Inflammatory macrophage treated with lipopolysaccharide for 1 hour (primary cell): ENCODE results near the gene MACROD2.

Source experiments
- DNase-seq, 2 donors: peaks; one replicate each; pipeline ENCODE4 v3.0.0-alpha.2; 2020 to 2022

The MACROD2 gene

GRCh38 chr20:15256676-15257568 is 1261.6 kb downstream of the MACROD2 start:
- DNase-seq, result no peak

- no peak for DNase-seq
Observed at GRCh38 chr20:15257569-15257870, 1262.2 kb downstream of the MACROD2 start.

GRCh38 chr20:15265581-15266309 is 1270.4 kb downstream of the MACROD2 start:
- no peak for DNase-seq

GRCh38 chr20:15267935-15268334 is 1272.6 kb downstream of the MACROD2 start:
- no peak for DNase-seq

GRCh38 chr20:15278041-15278440 is 1282.7 kb downstream of the MACROD2 start:
- no peak for DNase-seq

- DNase-seq, result no peak
Observed at GRCh38 chr20:15287329-15287728, 1292.0 kb downstream of the MACROD2 start.

- no peak for DNase-seq
Observed at GRCh38 chr20:15288106-15288505, 1292.8 kb downstream of the MACROD2 start.

GRCh38 chr20:15289337-15289736 is 1294.0 kb downstream of the MACROD2 start:
- no peak for DNase-seq

GRCh38 chr20:15292405-15292804 is 1297.1 kb downstream of the MACROD2 start:
- DNase-seq, result no peak

GRCh38 chr20:15296422-15296821 is 1301.1 kb downstream of the MACROD2 start:
- no peak for DNase-seq

- no peak for DNase-seq
Observed at GRCh38 chr20:15297059-15297875, 1302.0 kb downstream of the MACROD2 start.

- no peak for DNase-seq
Observed at GRCh38 chr20:15302075-15302474, 1306.8 kb downstream of the MACROD2 start.

- peak; percentile 75 to 84 for DNase-seq
Observed at GRCh38 chr20:15310361-15310760, 1315.0 kb downstream of the MACROD2 start.

GRCh38 chr20:15316556-15316955 is 1321.2 kb downstream of the MACROD2 start:
- no peak for DNase-seq

- peak; percentile 46 to 55 for DNase-seq
Observed at GRCh38 chr20:15317546-15318232, 1322.4 kb downstream of the MACROD2 start.

GRCh38 chr20:15318682-15319081 is 1323.4 kb downstream of the MACROD2 start:
- DNase-seq, result peak in 1 of 2 donors; percentile 4

- peak; percentile 40 to 46 for DNase-seq
Observed at GRCh38 chr20:15319439-15319838, 1324.1 kb downstream of the MACROD2 start.

GRCh38 chr20:15320941-15321340 is 1325.6 kb downstream of the MACROD2 start:
- DNase-seq, result no peak

- DNase-seq, result no peak
Observed at GRCh38 chr20:15327123-15327522, 1331.8 kb downstream of the MACROD2 start.

GRCh38 chr20:15328084-15328483 is 1332.8 kb downstream of the MACROD2 start:
- DNase-seq, result no peak

GRCh38 chr20:15332711-15333160 is 1337.4 kb downstream of the MACROD2 start:
- no peak for DNase-seq

GRCh38 chr20:15333170-15333569 is 1337.9 kb downstream of the MACROD2 start:
- no peak for DNase-seq

- no peak for DNase-seq
Observed at GRCh38 chr20:15336011-15336410, 1340.7 kb downstream of the MACROD2 start.
